HG03060 (cell line): ENCODE results near the gene MAP3K9.
"Not testable (repeated sequence)": the region's sequence is repeated elsewhere in the genome, so short reads cannot be mapped to it uniquely, and the experiment has no call there.

Source experiments
- ATAC-seq: cut with Tn5 transposase; IDR thresholded peaks from one replicate; pipeline ENCODE4 v1.9.1; 2021; ENCODE audit warnings: low read depth, moderate number of reproducible peaks; ENCODE audit not compliant: unreplicated experiment

MAP3K9 gene

GRCh38 chr14:70726651-70727375 lies 82.5 kb downstream of the MAP3K9 start:
- no peak for ATAC-seq

DNA sequence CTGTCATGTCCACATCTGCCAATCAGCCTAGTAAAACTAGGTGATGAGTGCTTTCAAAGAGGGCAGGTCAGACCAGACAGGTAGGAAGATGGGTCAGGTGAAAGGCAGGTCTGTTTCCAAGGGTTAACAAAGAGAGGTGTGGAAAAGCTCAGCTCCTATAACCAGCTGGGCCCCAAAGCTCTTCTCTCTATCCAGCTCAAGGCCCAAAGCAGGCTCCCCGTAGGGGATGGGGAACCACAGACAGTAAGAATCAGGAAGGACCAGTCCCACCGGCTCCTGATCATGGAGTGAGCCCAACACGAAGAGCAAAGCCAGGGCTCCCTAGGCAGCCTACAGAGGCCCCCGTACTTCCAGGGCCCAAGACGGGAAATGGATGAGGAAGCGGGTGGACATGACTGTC lies 84.4 kb downstream of the MAP3K9 start:
- no peak for ATAC-seq

DNA sequence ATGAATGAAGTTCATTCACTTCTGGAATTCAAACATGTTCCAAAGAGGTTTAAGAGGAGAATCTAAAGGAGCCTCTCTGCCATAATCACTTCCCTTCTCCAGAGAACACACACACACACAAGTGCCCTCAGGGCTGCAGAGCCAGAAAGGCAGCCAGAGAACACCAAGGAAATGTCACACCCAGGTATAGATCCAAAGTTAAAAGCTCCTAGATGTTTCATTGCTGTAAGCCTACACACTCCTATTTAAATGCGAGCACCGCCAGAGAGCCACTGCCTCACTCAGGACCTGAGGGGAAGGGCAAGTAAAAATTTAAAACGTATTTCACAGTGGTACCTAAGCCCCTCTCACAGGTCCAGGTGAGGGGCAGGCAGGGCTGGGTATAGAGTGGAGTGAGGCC lies 85.2 kb downstream of the MAP3K9 start:
- no peak for ATAC-seq

DNA sequence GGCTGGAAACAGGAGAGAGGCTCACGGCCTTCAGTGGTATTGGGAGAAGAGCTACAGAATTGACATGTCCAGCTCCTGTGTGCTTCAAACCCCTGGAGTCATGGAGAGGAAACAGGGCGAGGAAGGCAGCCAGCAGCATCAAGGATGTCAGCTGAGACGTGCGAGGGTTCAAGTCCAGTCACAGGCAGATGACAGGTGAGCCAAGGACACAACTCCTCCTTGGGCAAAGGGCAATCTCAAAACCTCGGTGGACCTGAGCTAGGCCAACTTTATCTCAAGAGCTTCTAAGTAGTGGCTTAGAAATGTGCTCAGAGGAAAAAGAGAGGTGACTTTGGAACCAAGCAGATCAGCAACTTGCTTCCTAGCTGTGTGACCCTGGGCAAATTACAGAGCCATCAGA lies 86.0 kb downstream of the MAP3K9 start:
- no peak for ATAC-seq

GRCh38 chr14:70722418-70722817 lies 86.9 kb downstream of the MAP3K9 start:
- ATAC-seq = no peak

DNA sequence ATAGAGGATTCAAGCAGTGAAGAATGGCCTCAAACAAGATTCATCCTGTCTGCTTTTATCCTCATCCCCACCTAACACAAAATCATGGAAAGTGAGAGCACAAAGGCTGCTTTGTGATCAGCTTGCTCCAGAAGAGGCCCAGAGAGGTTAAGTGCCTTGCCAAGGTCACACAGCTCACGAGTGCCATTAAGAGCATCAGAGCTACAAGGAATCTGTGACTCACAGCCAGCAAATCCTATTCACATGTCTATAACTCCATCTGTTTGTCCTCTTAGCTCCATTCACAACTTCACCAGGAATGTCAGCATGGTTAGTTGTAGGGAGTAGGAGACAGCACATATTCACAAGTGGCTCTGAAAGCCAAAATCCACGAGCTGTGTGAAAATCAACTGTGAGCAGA lies 87.8 kb downstream of the MAP3K9 start:
- no peak for ATAC-seq

- ATAC-seq = no peak
These were observed 90.8 kb downstream of the MAP3K9 start for GRCh38 chr14:70718383-70719118.

DNA sequence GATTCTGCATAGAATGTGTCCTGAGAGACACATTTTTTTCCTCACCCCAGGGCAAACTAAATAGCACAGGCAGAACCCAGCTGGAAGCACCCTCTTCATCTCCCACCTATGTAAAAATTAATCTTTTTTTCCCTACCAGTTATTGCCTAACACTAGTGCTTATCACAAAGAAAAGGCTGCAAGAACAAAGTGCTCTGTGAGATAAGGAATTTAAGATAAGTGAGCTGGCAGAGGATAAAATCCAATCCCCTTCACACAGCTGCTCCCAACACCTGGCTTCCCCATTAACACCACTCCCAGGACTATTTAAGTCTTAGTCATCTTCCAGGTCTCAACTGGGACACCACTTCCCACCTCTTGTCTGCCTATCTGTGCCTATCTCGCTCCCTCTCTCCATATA lies 92.4 kb downstream of the MAP3K9 start:
- ATAC-seq = no peak

DNA sequence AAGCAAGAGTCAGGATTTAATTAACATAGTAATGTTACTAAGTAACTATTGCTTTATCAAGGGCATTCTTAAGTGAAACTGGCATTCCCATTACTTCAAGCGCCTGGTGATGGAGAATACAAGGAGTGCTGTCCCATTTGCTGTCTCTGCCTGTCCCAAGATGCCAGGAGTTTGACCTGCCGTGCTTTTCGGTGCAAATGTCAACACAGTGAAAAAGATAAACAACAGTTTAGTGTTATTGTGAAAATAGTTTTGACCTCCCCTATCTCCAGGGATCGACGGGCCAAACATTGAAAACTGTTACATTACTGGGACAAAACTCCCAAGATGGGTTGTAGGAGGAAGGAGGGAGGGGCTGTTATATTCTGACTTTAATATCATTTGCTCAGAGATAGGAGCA lies 92.8 kb downstream of the MAP3K9 start:
- no peak for ATAC-seq

DNA sequence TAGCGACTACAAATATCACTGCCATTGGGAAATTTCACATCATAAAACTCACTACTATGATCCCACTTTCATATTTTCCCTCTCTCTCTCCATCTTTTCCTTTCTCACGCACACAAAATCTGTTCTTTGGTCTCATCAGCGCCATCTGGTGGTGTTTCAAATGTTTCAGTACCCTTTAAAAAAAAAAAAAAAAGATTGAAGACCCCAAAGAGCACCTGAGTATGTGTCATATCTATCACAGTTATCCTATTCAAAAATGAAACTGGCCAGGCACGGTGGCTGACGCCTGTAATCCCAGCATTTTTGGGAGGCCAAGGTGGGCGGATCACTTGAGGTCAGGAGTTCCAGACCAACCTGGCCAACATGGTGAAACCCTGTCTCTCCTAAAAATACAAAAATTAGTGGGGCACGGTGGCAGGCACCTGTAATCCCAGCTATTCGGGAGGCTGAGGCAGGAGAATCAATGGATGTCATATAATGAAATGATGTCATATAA lies 95.2 kb downstream of the MAP3K9 start:
- ATAC-seq = no peak

DNA sequence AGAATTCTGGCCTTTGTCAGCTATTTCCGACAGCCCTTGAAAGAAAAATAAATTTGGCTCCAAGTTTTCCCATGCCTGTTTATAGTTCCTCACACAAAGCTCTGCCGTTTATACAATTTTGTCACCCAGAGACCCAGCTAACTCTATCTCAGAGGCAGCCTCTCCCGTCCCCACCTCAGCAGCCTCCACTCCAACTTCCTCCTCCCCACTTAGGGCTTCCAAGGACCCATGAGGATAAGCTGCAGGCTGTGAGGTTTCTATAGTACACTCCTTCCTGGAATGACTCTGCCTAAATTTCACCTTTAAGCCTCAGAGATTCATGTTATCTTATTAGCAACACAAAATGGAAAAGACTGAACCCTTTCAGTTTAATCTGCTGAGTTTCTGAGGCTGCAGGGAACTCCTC lies 95.8 kb downstream of the MAP3K9 start:
- ATAC-seq = no peak

DNA sequence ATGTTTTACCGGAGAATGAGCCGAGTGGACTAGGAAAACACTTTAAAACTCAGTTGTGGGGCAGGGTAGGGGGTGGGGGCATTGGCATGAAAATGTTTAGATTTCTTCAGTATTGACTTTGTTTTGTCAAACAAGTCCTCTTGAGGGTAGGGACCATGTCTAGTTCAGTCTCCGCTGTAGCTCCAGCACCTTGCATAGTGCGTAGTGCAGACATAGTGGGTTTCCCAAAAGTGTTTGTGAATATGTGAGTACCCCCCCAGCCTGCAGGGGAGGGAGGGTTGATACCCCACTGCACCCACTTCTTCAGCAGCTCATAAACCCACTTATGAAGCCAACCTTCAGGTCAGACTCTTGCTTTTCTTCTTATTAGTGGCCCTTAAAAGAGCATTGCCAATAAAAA lies 96.2 kb downstream of the MAP3K9 start:
- no peak for ATAC-seq

DNA sequence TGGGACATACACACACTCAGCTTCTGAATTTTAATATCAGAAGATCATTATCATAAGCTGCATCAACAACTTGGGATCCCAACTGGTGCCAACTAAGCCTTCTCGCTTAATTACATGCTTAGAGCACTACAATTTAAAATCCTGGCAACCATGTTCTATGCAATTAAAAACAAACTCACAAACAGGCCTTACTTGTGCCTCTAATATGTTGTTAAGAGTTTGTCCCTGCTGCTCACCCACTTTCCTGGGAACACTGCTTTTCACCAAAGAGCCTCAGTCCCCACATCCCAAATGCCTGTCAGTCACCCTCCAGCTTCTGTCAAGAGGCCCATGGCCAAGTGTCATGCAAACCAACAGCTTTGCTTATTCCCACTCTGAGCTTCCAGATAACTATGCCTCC lies 97.9 kb downstream of the MAP3K9 start:
- ATAC-seq = no peak

- ATAC-seq = no peak
These were observed 99.5 kb downstream of the MAP3K9 start for GRCh38 chr14:70709726-70710382.

- ATAC-seq = no peak
These were observed 100.4 kb downstream of the MAP3K9 start for GRCh38 chr14:70708717-70709570.

- ATAC-seq = peak; percentile 67
These were observed 101.9 kb downstream of the MAP3K9 start for GRCh38 chr14:70707138-70708038.

DNA sequence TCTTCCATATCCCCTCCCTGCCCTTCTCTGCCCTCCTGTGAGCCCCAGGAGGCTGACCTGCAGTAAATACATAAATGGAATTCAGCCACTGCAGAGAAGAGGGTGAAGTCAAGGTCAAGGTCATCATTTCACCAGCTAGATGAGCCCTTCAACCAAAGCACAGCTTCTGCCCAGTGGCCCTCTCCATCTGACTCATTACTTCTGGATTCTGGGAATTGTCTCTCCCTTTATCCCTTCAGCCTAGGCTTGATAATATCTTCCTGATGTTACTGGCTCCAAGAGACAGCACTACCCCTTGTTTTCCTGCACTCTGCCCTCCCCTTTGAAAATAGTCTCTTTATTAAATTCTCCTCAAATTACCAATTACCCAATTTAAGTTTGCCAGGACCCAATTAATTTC lies 103.1 kb downstream of the MAP3K9 start:
- no peak for ATAC-seq

- ATAC-seq = no peak
These were observed 104.4 kb downstream of the MAP3K9 start for GRCh38 chr14:70704960-70705359.

DNA sequence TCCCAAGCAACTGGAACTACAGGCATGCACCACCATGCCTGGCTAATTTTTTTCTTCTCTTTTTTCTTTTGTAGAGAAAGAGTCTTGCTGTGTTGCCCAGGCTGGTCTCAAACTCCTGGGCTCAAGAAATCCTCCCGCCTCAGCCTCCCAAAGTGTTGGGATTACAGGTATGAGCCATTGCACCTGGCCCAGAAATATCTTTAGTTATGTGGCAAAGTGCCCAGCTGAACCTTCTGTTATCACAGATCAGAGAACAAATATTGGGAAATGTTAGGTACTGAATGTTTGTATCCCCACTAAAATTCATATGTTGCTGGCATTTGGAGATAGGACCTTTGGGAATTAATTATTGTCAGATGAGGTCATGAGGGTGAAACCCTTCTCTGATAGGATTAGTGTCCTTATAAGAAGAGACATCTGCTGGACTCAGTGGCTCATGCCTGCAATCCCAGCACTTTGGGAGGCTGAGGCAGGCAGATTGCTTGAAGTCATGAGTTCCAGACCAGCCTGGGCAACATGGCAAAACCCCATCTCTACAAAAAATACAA lies 105.6 kb downstream of the MAP3K9 start:
- ATAC-seq = not testable (repeated sequence)
